Measurements from ENCODE around the gene STIM2.

DNA sequence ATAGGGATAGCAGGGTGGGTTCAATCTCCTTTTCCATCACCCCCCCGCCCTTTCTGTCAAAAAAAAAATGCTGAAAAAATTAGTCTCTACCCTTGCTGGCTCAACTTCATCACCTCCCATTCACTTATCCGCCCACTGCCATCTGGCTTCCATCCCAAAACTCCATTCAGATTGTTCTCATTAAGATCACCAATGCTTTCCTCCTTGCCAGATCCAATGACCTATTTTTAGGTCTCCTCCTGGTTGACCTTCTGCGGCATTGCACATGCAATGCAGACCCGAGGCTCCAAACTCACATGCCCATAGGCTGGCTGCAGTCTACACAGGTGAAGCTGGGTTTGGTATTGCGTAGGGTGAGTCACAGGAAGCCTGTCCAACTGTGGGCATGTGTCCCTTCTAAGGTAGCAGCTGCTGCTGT is 21.1 kb upstream of the STIM2 start:
- TF ChIP-seq, protein P1, sequence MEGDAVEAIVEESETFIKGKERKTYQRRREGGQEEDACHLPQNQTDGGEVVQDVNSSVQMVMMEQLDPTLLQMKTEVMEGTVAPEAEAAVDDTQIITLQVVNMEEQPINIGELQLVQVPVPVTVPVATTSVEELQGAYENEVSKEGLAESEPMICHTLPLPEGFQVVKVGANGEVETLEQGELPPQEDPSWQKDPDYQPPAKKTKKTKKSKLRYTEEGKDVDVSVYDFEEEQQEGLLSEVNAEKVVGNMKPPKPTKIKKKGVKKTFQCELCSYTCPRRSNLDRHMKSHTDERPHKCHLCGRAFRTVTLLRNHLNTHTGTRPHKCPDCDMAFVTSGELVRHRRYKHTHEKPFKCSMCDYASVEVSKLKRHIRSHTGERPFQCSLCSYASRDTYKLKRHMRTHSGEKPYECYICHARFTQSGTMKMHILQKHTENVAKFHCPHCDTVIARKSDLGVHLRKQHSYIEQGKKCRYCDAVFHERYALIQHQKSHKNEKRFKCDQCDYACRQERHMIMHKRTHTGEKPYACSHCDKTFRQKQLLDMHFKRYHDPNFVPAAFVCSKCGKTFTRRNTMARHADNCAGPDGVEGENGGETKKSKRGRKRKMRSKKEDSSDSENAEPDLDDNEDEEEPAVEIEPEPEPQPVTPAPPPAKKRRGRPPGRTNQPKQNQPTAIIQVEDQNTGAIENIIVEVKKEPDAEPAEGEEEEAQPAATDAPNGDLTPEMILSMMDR (conservative IDR thresholded peaks at IDR 0.05) = no peak
- TF ChIP-seq EZH2 (IDR thresholded peaks at IDR 0.05; ENCODE audit: low read depth) = no peak

Measured in PC-9 (cell line).